HG03103 (cell line): ENCODE data around the gene CBFA2T2.
A peak's percentile ranks its signal among the peaks of the same experiment; 100 is the strongest.
"Not testable (repeated sequence)": the region's sequence is repeated elsewhere in the genome, so short reads cannot be mapped to it uniquely, and the experiment has no call there.

Source experiments
- ATAC-seq: cut with Tn5 transposase; IDR thresholded peaks from one replicate; pipeline ENCODE4 v1.9.1; 2021; ENCODE audit warnings: low read depth; ENCODE audit not compliant: unreplicated experiment

Gene CBFA2T2

DNA sequence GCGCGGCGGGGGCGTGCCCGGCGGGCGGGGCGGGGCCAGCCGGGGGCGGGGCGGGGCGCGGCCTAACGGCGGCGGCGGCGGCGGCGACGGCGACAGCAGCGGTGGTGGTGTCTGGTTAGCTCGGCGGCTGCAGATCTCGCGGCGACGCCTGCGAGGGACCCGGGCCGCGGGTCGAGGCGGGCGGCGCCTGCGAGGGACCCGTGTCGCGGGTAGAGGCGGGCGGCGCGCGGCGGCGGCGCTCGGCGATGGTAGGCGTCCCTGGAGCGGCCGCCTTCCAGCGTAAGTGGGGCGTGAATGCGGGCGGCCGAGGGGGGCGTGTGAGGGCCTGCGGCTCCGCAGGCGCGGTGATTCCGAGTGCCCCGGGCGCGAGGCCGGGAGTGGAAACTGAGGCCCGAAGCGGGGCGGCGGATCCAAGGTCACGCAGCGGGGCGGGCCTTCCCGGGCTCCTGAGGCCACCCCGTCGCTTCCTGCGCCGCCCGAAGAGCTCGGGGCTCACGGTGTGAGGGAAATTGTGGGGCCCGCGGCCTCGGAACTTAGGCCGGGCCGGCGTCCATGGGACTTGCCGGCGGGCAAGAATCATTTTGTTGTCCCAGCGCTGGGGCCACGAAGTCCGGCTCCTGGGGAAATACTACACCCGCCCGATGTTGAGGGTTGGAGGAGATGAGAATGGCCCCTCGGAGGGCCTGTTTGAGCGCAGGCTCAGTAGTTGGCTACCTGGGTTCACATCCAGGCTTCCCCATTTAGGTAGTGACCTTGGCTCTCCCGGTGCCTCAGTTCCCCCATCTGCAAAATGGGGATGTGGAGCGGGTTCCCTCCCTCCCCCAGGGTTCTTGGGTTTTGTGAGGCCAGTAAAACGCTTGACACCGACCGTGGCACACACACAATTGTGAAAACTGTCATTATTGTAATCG is at the start of gene CBFA2T2:
Gene CBFA2T2, plus strand, starts transcription at position 74 of the 911 bp plus-strand sequence. Its CDS starts 172 bp downstream, at position 246.
- ATAC-seq: peak; percentile 45

DNA sequence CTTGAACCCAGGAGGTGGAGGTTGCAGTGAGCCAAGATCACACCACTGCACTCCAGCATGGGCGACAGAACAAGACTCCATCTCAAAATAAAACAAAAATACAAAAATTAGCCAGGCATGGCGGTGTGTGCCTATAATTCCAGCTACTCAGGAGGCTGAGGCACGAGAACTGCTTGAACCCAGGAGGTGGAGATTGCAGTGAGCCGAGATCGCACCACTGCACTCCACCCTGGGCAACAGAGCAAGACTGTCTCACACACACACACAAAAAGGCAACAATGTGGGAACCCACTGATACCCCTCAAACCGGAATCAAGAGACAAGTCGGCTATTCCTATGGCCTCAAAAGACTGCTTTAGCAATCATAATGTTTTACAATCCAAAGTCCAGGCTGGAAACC is 49.3 kb upstream of the CBFA2T2 start:
- not testable (repeated sequence) for ATAC-seq

DNA sequence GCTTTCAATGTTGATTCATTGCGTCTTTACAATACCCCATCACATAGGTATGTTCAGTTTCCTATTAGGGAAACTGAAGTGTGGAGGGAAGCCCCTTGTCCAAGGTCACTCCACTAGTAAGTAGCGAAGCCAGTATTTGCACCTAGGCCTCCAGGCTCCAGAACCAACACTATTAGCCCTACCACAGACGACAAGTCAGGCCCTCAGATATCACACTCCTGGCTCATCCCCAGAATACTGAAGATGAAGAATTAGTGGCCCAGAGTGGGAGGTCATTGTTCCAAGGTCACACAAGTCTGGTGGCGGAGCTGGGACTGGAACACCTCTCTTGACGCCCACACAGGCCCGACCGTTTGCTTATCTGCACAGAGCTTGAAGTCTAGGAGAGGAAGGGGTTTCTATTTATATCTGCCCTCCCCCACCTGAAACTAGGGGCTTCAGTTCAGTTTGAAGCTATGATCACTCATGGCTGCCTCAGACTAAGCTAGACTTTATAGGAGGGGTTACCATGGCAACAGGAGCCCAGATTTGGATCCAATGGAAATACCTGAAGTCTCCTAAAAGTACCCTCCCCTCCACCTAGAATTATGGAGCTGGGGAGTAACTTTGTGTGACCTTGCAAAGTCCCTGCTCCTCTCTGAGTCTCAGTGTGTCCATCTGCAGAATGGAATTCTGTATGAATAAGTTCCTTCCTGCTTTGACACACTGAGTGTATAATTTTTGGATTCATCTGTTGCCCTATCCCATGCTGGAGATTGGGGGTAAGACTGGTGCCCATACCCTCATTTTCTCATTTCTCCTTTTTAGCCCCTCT is 48.5 kb upstream of the CBFA2T2 start:
- ATAC-seq: no peak

DNA sequence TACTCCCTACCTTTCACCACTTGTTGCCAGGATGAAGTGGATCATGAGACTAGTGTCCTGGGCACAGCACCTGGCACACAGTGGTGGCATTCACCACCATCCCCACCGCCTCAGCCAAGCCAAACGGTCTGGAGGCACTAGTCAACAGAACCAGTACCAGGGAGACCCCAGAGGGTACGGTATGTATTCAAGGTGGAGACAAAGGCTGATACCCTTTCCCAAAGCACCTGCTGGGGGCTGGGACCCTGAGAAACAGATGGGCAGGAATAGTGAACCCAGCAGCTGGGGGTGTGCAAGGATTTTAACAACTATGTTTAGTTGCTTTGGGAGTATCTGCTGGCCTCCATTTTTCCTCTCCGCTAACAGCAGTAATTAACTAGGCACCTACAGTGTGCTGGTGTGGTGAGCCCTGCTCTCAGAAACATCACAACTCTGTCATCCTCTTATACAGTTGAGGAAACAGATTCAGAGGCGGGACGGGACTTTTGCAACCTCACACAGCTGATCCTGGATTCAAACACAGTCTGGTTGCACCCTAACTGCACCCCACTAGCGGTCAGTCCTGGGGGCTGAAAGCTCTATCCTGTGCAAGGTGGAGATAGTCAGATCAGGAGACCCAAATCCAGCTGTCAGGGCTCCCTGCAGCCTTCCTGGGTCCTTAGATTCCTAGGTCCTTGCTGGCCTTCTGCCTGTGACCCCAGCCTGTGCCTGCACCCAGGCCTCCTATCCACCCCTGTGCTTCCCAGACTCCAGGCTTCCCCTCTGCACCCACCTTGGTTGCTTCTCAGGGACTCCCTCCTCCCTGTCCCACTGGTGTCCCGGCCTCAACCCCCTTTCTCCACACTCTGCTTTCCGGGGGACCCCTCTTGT is 47.5 kb upstream of the CBFA2T2 start:
- no peak for ATAC-seq

DNA sequence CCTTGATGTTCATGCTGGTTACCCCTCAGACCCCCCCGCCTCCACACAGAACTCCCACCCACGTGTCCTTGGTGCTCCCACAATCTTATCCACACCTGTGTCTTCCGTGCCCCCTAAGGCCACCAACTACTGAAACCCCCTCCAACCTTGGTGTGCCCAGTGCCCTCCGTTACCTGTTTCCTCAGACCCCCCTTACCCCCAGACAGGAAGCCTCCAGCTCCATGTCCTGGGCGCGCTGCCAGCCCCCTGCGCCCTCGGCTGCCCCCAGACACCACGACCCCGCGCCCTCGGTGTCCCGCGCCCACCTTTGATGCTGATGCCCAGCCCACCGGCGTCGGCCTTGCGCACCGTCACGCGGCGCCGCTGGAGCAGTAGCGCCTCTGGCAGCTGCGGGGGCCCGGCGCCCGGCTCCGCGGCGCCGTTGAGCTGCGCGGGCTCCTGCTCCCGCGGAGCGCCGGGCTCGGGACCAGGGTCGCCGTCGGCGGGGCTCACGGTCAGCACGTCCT is 46.8 kb upstream of the CBFA2T2 start:
- peak; percentile 19 for ATAC-seq

DNA sequence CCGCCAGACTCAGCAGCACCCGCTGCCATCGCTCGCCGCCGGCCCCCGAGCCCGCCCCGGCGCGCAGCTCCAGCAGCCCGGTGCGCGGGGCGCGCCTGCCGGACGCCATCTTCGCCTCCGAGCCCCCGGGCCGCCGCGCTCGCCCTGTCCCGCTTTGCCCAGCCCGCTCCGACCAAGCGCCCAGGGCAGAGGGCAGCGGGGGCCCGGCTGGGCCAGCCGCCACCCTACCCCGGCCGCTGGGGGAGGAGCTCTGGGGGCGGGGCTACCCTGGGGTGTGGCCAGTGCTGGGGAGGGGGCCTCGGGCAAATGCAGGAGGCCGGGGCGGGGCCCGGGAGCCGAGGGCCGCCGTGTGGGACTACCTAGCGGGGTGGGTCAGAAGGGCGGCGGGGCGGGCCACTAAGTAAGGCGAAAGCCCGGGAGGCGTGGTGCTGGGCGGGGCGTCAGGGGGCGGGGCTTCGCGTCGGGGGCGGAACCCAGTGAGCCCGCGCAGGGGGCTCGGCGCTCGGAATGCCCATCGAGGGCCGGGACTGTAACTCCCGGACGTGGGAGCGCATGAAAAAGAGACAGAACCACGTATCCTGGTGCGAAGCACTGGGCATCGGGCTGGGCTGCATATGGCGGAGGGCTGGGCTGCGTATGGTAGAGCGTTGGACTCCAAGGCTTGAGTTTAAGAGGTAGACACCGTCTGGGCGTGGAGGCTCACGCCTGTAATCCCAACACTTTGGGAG is 46.2 kb upstream of the CBFA2T2 start, which contains the start of gene SNTA1:
Gene SNTA1, minus strand, starts transcription at position 252 of the 728 bp plus-strand sequence. Its CDS starts 143 bp downstream, at position 109.
- peak; percentile 66 for ATAC-seq

DNA sequence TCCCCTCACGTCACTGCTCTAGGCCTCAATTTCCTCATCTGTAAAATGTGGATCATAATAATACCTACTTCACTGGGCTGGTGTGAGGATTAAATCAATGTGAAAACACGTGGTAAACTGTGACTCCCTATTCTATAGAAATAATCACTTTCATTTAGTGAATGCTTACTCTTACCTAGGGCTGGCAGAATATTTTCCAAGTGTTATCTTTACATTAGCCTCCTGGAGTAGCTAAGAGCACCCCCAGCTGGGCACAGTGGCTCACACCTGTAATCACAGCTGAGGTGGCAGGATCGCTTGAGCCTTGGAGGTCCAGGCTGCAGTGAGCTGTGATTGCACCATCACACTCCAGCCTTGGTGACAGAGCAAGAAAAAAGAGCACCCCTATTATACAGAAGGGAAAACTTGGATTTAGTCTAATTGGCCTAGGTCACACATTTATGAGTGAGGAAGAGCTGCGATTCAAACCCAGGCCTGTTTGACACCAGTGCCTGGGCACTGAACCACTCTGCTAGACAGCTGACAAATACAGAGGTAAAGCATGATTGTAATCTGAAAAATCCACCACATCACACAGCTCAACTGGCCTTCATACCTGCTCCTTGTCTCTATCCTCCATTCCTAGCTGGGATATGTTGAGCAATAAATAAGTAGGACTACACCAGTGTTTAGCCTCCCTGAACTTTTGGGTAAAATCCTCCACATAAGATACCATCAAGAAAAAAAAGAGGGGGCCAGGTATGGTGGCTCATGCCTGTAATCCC is 44.9 kb upstream of the CBFA2T2 start:
- no peak for ATAC-seq

DNA sequence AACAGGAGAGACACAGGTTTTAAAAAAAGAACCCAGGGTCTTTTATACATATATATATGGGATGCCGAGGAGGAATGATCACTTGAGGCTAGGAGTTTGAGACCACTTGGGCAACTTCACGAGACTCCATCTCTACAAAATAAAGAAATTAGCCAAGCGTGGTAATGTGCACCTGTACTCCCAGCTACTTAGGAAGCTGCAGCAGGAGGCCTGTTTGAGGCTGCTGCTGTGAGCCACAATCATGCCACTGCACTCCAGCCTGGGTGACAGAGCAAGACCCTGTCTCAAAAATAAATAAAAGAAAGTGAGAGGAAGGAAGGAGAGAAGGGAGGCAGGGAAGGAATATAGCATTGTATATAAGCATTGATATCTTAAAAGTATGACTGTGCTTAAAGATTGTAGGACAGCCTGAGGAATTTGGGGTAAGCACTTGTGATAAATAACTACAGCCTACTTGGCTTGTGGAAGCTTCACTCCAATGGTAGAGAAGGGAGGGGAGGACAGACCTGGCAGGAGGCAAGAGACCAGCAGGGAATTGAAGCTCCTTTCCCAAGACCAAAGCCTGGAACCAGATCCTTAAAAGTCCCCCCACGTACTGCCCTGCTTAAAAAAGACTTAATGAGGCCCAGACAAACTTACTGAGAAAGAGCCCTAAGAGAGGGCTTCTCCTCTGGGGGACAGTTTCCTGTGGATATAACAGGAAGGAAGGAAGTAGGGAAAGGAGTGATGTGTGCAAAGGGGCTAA is 43.8 kb upstream of the CBFA2T2 start:
- no peak for ATAC-seq

DNA sequence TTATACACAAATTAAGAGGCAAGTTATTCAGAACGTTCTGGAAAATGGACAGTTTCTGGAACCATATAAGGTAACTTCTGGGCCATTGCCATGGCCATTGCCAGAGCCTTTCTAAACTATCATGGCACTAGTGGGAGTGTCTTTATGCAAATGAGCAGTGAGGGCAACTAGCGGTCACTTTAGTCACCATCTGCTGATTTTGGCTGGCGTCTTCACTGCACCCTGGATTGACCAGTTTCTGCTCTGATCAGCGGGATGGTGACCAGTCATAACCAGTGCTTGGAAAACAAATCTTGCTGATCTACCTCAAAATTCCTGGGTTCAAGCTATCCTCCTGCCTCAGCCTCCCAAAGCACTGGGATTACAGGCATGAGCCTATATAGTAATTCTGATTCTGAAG is 39.0 kb upstream of the CBFA2T2 start:
- no peak for ATAC-seq

DNA sequence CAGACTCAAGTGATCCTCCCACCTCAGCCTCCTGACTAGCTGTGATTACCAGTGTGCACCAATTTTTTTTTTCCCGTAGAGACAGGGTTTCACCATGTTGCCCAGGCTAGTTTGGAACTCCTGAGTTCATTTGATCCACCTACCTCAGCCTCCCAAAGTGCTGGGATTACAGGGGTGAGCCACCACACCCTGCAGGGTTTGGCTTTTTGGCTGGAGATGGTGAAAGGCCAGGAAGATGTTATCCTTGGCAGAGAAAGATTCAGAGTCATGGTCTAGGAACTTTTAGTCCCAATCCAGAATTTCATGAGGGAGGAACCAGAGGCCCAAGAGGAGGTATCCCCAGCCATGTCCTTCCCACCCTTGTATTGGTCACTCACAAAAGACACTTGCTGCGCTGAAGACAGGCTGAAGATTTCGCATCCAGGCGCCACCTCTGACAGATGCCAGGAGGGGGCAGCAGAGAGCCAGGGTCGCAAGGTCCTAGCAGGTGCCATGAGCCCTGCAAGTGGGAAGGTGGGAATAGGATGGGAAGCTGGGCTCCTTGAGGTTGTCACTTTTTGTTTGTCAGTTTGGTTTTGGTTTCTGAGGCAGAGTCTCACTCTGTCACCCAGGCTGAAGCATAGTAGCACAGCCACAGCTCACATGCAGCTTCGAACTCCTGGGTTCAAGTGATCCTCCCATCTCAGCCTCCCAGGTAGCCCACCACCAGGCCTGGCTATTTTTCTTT is 32.8 kb upstream of the CBFA2T2 start:
- ATAC-seq: not testable (repeated sequence)

DNA sequence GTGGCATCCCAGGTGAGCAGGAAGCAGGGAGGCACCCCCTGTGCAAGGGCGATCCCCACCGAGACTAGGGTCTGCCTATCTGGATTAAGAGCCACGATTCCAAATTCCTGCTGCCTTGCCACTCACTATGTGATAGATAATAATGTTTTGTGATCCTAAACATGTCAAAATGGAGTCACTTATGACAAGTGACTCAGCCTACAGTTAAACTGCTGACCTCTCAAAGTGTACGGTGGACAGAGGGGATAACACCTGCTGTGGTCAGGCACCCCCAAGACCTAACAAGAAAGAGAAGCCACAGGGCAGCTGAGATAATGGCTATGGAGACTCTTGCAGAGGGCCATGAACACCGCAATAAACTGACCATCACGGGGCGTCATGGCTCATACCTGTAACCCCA is 30.3 kb upstream of the CBFA2T2 start:
- no peak for ATAC-seq

DNA sequence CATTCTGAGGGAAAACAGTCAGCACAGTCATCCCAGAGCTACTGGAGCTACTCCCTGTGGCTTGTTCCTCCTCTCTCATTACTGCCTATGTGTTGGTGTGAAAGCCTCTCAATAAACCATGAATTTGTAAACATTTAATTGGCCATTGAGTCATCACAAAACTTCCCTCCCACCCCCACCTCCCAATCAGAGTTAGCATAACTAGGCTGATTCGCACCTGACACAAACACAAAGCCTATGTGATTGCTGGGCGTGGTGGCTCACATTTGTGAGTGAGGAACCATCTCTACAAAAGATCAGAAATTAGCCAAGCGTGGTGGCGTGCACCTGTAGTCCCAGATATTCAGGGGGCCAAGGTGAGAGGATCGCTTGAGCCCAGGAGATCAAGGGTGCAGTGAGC is 29.2 kb upstream of the CBFA2T2 start:
- no peak for ATAC-seq

DNA sequence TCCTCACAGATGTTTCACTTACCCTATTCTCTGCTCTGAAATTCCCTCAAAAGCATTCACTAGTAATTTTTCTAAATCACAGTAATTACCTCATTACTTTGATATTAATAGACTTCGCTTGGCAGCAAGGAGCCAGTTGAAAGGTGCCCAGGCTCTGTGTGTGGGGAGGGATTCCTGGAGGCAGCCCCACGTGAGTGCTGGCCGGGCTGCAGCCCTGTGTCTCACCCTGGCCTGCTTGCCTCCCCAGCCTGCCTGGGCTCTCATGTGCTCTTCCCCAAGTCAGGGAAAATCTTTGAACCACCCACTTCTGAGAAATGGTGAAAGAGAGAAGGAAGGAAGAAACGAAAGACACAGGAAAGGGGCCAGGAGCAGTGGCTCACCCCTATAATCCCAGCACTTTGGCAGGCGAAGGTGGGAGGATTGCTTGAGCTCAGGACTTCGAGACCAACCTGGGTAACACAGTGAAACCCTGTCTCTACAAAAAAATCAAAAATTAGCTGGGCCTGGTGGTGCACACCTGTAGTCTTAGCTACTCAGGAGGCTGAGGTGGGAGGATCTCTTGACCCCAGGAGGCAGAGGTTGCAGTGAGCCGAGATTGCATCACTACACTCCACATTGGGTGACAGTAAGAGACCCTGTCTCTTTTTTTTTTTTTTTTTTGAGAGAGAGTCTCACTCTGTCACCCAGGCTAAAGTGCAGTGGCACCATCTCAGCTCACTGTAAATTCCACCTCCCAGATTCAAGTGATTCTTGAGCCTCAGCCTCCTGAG is 26.4 kb upstream of the CBFA2T2 start:
- no peak for ATAC-seq

DNA sequence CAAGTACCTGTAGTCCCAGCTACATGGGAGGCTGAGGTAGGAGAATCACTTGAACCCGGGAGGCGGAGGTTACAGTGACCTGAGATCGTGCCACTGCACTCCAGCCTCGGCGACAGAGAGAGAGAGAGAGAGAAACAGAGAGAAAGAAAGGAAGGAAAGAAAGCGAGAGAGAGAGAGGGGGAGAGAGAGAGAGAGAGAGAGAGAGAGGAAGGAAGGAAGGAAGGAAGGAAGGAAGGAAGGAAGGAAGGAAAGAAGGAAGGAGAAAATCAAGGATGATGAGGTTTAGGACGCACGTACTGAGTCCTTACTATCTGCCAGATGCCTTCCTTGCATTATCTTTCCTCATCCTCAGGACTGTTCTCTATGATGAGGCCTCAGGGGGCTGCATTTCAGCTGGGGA is 25.1 kb upstream of the CBFA2T2 start:
- ATAC-seq: not testable (repeated sequence)

DNA sequence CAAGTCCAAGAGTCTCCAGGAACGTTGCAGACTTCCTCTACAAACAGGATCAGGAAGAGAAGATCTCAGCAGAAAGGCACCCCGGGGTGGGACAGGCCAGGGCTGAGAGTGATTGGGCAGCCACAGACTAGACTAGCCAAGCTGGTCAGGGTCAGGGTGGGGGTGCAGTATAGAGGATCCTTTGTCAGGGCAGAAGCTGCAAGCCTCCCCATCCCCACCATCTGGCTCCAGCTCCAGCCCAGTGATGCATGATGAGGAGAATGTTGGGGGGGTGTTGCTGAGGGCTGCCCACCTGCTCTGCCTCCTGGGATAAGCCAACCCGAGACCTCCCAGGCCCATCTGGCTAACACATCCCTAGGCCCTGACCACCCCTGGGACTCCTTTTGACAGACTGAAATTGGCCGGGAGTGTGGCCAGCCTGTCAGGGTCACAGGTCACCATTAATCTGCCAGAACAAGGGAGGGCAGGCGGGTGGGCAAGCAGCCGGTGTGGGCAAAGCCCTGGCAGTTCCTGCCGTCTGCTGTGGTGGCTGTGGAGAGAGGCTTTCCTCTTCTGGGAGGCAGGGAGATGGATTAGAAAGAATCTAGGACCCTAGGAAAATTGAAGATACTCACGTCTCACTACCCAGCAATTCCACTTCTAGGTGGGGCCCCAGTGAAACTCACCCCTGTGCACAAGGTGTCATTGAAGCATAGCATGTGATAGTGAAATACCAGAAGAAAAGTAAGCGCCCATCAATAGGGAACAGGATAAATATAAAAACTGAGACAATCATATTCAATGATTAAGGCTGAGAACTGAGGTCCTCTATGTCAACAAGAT is 24.2 kb upstream of the CBFA2T2 start:
- ATAC-seq: no peak

DNA sequence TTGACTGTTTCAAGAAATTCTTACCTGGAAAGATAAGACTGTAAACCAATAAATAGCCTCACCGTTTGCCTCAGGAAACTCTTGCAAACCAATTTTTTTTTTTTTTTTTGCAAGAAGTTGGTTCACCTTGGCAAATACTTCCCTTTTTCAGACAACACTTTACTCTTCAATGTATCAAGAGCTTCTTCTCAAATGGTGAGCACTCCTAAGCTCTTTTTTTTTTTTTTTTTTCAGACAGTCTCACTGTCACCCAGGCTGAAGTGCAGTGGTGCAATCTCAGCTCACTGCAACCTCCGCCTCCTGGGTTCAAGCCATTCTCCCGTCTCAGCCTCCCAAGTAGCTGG is 23.6 kb upstream of the CBFA2T2 start:
- ATAC-seq: no peak
